Jurkat, Clone E6-1 (cell line): ENCODE results near the gene ACVR1.
A peak's percentile ranks its signal among the peaks of the same experiment; 100 is the strongest.
"Not testable (repeated sequence)": the region's sequence is repeated elsewhere in the genome, so short reads cannot be mapped to it uniquely, and the experiment has no call there.

Source experiments
- DNase-seq: peaks from one replicate; pipeline ENCODE4 v3.0.0-alpha.2; 2011; ENCODE audit warnings: low read depth, low spot score
- H3K4me3 ChIP-seq: 2 replicates; pipeline ENCODE4 v1.5.1; 2011; ENCODE audit warnings: mild to moderate bottlenecking, low read length, control low read depth, moderate library complexity

Gene ACVR1

GRCh38 chr2:157897106-157897971, 21.2 kb upstream of the ACVR1 start:
- H3K4me3 ChIP-seq, result peak overlapping the region; percentile 6
- DNase-seq, result peak; percentile 75

GRCh38 chr2:157895531-157895930, 19.4 kb upstream of the ACVR1 start:
- DNase-seq, result no peak
- H3K4me3 ChIP-seq, result no peak overlapping the region

GRCh38 chr2:157894694-157895435, 18.7 kb upstream of the ACVR1 start:
- no peak for DNase-seq
- H3K4me3 ChIP-seq, result no peak overlapping the region

- H3K4me3 ChIP-seq, result no peak overlapping the region
- no peak for DNase-seq
Observed at GRCh38 chr2:157893611-157894010, 17.5 kb upstream of the ACVR1 start.

- DNase-seq, result no peak
- H3K4me3 ChIP-seq, result no peak overlapping the region
Observed at GRCh38 chr2:157891643-157892041, 15.5 kb upstream of the ACVR1 start.

GRCh38 chr2:157890969-157891642, 15.0 kb upstream of the ACVR1 start:
- no peak for DNase-seq
- H3K4me3 ChIP-seq, result no peak overlapping the region

GRCh38 chr2:157887946-157888345, 11.8 kb upstream of the ACVR1 start:
- H3K4me3 ChIP-seq, result no peak overlapping the region
- DNase-seq, result no peak

GRCh38 chr2:157884533-157884932, 8.4 kb upstream of the ACVR1 start:
- not testable (repeated sequence) for H3K4me3 ChIP-seq, DNase-seq

GRCh38 chr2:157880927-157881326, 4.8 kb upstream of the ACVR1 start:
- H3K4me3 ChIP-seq, result no peak overlapping the region
- no peak for DNase-seq

GRCh38 chr2:157877761-157878400, 1.8 kb upstream of the ACVR1 start:
- no peak overlapping the region for H3K4me3 ChIP-seq
- no peak for DNase-seq

- DNase-seq, result no peak
Observed at GRCh38 chr2:157876786-157877138, 632 bp upstream of the ACVR1 start.

GRCh38 chr2:157875641-157876065, 477 bp downstream of the ACVR1 start:
- no peak for DNase-seq
- H3K4me3 ChIP-seq, result peak overlapping the region; percentile 66

More at GRCh38 chr2:157876786-157877138, 632 bp upstream of the ACVR1 start:
- H3K4me3 ChIP-seq, result peak overlapping the region; percentile 56

- DNase-seq, result no peak
- H3K4me3 ChIP-seq, result peak overlapping the region; percentile 66
Observed at GRCh38 chr2:157874997-157875640, 1.0 kb downstream of the ACVR1 start.

GRCh38 chr2:157874348-157874747, 1.8 kb downstream of the ACVR1 start:
- no peak for DNase-seq
- H3K4me3 ChIP-seq, result no peak overlapping the region

- H3K4me3 ChIP-seq, result no peak overlapping the region
- no peak for DNase-seq
Observed at GRCh38 chr2:157872791-157873190, 3.3 kb downstream of the ACVR1 start.

- no peak overlapping the region for H3K4me3 ChIP-seq
- DNase-seq, result no peak
Observed at GRCh38 chr2:157871415-157871814, 4.7 kb downstream of the ACVR1 start.

- no peak overlapping the region for H3K4me3 ChIP-seq
- no peak for DNase-seq
Observed at GRCh38 chr2:157868993-157869392, 7.1 kb downstream of the ACVR1 start.

GRCh38 chr2:157867703-157868102, 8.4 kb downstream of the ACVR1 start:
- DNase-seq, result no peak
- H3K4me3 ChIP-seq, result no peak overlapping the region
